DND-41 (cell line): Measurements from ENCODE around the gene COG3.
A peak's percentile ranks its signal among the peaks of the same experiment; 100 is the strongest.

ENCODE experiments used
- ATAC-seq: fragments of 200-7000 bp; cut with Tn5 transposase; 3 replicates; pipeline ENCODE4 v1.9.1; 2021; ENCODE audit warnings: low read depth; ENCODE audit not compliant: insufficient read depth
- DNase-seq: peaks from one replicate; pipeline ENCODE4 v3.0.0-alpha.2; 2020
- H2AFZ ChIP-seq: 2 replicates; pipeline ENCODE4 v1.6.0; 2012; ENCODE audit warnings: low read depth, low read length
- H3K27ac ChIP-seq: 2 replicates; pipeline ENCODE4 v1.5.1; 2012; ENCODE audit warnings: low read length, inconsistent platforms
- H3K27me3 ChIP-seq: fragments of 200-600 bp; sonication (generic); 2 replicates; pipeline ENCODE4 v1.6.0; 2012; ENCODE audit warnings: low read length, mild to moderate bottlenecking, inconsistent platforms; ENCODE audit not compliant: insufficient read depth, poor library complexity
- H3K36me3 ChIP-seq: 2 replicates; pipeline ENCODE4 v1.5.1; 2012; ENCODE audit warnings: low read length, inconsistent platforms; ENCODE audit not compliant: insufficient read depth
- H3K4me1 ChIP-seq: 2 replicates; pipeline ENCODE4 v1.5.1; 2012; ENCODE audit warnings: mild to moderate bottlenecking, low read length; ENCODE audit not compliant: insufficient read depth
- H3K4me2 ChIP-seq: 2 replicates; pipeline ENCODE4 v1.6.0; 2012; ENCODE audit warnings: mild to moderate bottlenecking, moderate library complexity, low read length, inconsistent platforms; ENCODE audit not compliant: insufficient read depth
- H3K4me3 ChIP-seq, 2 experiments: fragments of 200-600 bp in 1 of 2; shearing (Covaris generic) in 1 of 2; 2 replicates each; pipeline ENCODE4 v1.5.1; 2012 to 2016; ENCODE audit warnings: inconsistent platforms in 2 of 2, low read length in 2 of 2, mild to moderate bottlenecking in 2 of 2, low read depth in 1 of 2, moderate library complexity in 1 of 2
- H3K79me2 ChIP-seq: 2 replicates; pipeline ENCODE4 v1.6.0; 2012; ENCODE audit warnings: low read length, inconsistent platforms; ENCODE audit not compliant: insufficient read depth
- H3K9ac ChIP-seq: 2 replicates; pipeline ENCODE4 v1.6.0; 2012; ENCODE audit warnings: low read depth, mild to moderate bottlenecking, inconsistent platforms, low read length, moderate library complexity
- H3K9me3 ChIP-seq: 2 replicates; pipeline ENCODE4 v1.5.1; 2012; ENCODE audit warnings: low read length, moderate library complexity, mild to moderate bottlenecking, inconsistent platforms; ENCODE audit not compliant: insufficient read depth, severe bottlenecking
- H4K20me1 ChIP-seq: 2 replicates; pipeline ENCODE4 v1.6.0; 2012; ENCODE audit warnings: low read length; ENCODE audit not compliant: insufficient read depth
- CTCF ChIP-seq: IDR thresholded peaks from 2 replicates; pipeline ENCODE4 v1.5.1; 2012; ENCODE audit warnings: borderline replicate concordance, low read length, moderate library complexity, mild to moderate bottlenecking; ENCODE audit not compliant: poor library complexity, severe bottlenecking; ENCODE audit errors: extremely low read depth
- EZH2 ChIP-seq: IDR thresholded peaks from 3 replicates; pipeline ENCODE4 v1.6.1; 2012; ENCODE audit warnings: borderline replicate concordance, low read depth, mild to moderate bottlenecking, moderate library complexity, low read length, inconsistent platforms; ENCODE audit not compliant: severe bottlenecking

Gene COG3

GRCh38 chr13:45482571-45483173, 17.9 kb downstream of the COG3 start:
- ATAC-seq: no peak

GRCh38 chr13:45487604-45488003, 22.9 kb downstream of the COG3 start:
- Histone ChIP-seq H3K36me3 (peaks cover 66% of the 10 kb centered on the region), H3K9ac (no peak overlapping the region), H3K79me2 (no peaks in the 10 kb centered on the region), H3K9me3 (no peaks in the 10 kb centered on the region), H3K4me1 (no peaks in the 10 kb centered on the region), H3K4me3 (no peak overlapping the region), H4K20me1 (no peaks in the 10 kb centered on the region), H3K4me2 (no peak overlapping the region), H2AFZ (no peak overlapping the region), H3K27ac (no peak overlapping the region), H3K27me3 (no peaks in the 10 kb centered on the region)
- TF ChIP-seq EZH2: no peak
- no peak for TF ChIP-seq CTCF
- DNase-seq (no peak), ATAC-seq (no peak)

More at GRCh38 chr13:45482571-45483173, 17.9 kb downstream of the COG3 start:
- H3K4me2 ChIP-seq: no peak overlapping the region
- no peak overlapping the region for H3K27ac ChIP-seq
- H3K4me3 ChIP-seq: no peak overlapping the region
- no peaks in the 10 kb centered on the region; the same call in 1 of the 2 replicates for H3K79me2 ChIP-seq
- H3K4me1 ChIP-seq: no peaks in the 10 kb centered on the region
- no peak for TF ChIP-seq CTCF
- H3K36me3 ChIP-seq: peaks cover 64% of the 10 kb centered on the region
- H3K9ac ChIP-seq: no peak overlapping the region
- DNase-seq: no peak
- H3K27me3 ChIP-seq: no peaks in the 10 kb centered on the region
- no peaks in the 10 kb centered on the region for H4K20me1 ChIP-seq
- H2AFZ ChIP-seq: no peak overlapping the region
- H3K9me3 ChIP-seq: no peaks in the 10 kb centered on the region

- no peak overlapping the region for H2AFZ ChIP-seq
- peaks cover 62% of the 10 kb centered on the region for H3K36me3 ChIP-seq
- no peak overlapping the region for H3K27ac ChIP-seq
- no peaks in the 10 kb centered on the region for H4K20me1 ChIP-seq
- TF ChIP-seq CTCF (peak; percentile 36), EZH2 (no peak)
- H3K4me1 ChIP-seq: no peaks in the 10 kb centered on the region
- no peaks in the 10 kb centered on the region for H3K27me3 ChIP-seq
- H3K4me3 ChIP-seq: no peak overlapping the region
- peak; percentile 53; the same call in 1 of the 3 replicates for ATAC-seq
- no peak overlapping the region for H3K9ac ChIP-seq
- no peaks in the 10 kb centered on the region for H3K79me2 ChIP-seq
- no peaks in the 10 kb centered on the region for H3K9me3 ChIP-seq
- DNase-seq: no peak
- H3K4me2 ChIP-seq: no peak overlapping the region
These were observed 25.3 kb downstream of the COG3 start for GRCh38 chr13:45490068-45490467.
